A673 (cell line): ENCODE measurements around the gene EPN1.

Experiments used
- EZH2 ChIP-seq: fragments of 200-600 bp; sonication (generic); IDR thresholded peaks from 2 replicates; pipeline ENCODE4 v1.6.1; 2017; ENCODE audit warnings: borderline replicate concordance, low read depth, mild to moderate bottlenecking, mixed read lengths, antibody characterized with exemption, low read length; ENCODE audit not compliant: poor library complexity, severe bottlenecking
- TF ChIP-seq, protein P1 (sequence below): fragments of 300-800, 200-600 bp; sonication (generic); conservative IDR thresholded peaks from 2 replicates; pipeline ENCODE4 v1.5.1; 2017; ENCODE audit warnings: low read depth, mild to moderate bottlenecking, antibody characterized with exemption, low read length, moderate library complexity, mixed read lengths

DNA sequence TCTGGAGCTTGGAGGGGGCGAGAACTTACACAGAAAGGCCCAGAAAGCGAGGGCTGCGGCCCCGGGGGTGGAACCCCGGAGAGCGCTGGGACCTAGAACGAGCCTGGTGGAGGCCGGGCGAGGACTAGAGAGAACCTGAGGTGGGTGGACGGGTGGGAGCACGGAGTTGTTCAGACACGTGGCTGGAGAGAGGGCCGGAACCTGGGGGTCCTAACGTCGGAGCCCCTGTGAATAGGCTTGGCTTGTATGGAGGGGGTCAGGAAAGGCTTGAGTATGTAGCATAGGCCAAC, 31.2 kb upstream of the EPN1 start:
- TF ChIP-seq EZH2: no peak
- TF ChIP-seq, protein P1, sequence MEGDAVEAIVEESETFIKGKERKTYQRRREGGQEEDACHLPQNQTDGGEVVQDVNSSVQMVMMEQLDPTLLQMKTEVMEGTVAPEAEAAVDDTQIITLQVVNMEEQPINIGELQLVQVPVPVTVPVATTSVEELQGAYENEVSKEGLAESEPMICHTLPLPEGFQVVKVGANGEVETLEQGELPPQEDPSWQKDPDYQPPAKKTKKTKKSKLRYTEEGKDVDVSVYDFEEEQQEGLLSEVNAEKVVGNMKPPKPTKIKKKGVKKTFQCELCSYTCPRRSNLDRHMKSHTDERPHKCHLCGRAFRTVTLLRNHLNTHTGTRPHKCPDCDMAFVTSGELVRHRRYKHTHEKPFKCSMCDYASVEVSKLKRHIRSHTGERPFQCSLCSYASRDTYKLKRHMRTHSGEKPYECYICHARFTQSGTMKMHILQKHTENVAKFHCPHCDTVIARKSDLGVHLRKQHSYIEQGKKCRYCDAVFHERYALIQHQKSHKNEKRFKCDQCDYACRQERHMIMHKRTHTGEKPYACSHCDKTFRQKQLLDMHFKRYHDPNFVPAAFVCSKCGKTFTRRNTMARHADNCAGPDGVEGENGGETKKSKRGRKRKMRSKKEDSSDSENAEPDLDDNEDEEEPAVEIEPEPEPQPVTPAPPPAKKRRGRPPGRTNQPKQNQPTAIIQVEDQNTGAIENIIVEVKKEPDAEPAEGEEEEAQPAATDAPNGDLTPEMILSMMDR: no peak
